HepG2 (cell line): ENCODE data around the gene METTL16. TPM values are rescaled to one million over a fixed set of nuclear protein-coding genes. Genes with fewer than 3 reads are reported as not detected.

Experiments used
- ATAC-seq: fragments of 200-7000 bp; cut with Tn5 transposase; 3 replicates; pipeline ENCODE4 v1.9.1; 2020; ENCODE audit warnings: mild to moderate bottlenecking, moderate library complexity
- BruUV-seq: library from RNA; stranded (reverse); fragments of 400-500 nt; replicated peaks from 2 replicates; lab custom pipeline; 2021; lab: Mats Ljungman, UMichigan
- CTCF ChIA-PET: fragments of 300-600 bp; formaldehyde crosslinking; extraction: SDS; loops from one replicate; lab custom pipeline; 2021; ENCODE audit warnings: low total read pairs, inconsistent platforms, low intra/inter-chr PET ratio; lab: Yijun Ruan, JAX
- POLR2A ChIA-PET: fragments of 350-600 bp; sonication (Branson Sonifier 250); formaldehyde crosslinking; loops from one replicate; lab custom pipeline; 2020; ENCODE audit warnings: antibody characterized with exemption, inconsistent platforms; lab: Yijun Ruan, JAX
- DNase-seq: peaks from one replicate; pipeline ENCODE4 v3.0.0-alpha.2; 2015; ENCODE audit warnings: low spot score
- FAIRE-seq: peaks from 3 replicates; lab custom pipeline; 2011; peaks lifted over from hg19 to GRCh38; lab: Jason Lieb, UNC
- H2AFZ ChIP-seq: one replicate; pipeline ENCODE4 v1.6.1; 2011; ENCODE audit warnings: low read length, inconsistent platforms
- H3K27ac ChIP-seq: fragments of 300-600 bp; 3 replicates; pipeline ENCODE4 v1.8.0; 2011; ENCODE audit warnings: mixed run types, mild to moderate bottlenecking, mixed read lengths, low read length, inconsistent platforms; ENCODE audit not compliant: insufficient read depth; ENCODE audit errors: extremely low read length
- H3K27me3 ChIP-seq, 2 experiments: fragments of 200-600 bp in 1 of 2; 2 replicates in 1 of 2; 3 replicates in 1 of 2; pipeline versions ENCODE4 v1.6.0 to v1.8.0; 2011; ENCODE audit warnings: low read length in 2 of 2, mild to moderate bottlenecking in 2 of 2, moderate library complexity in 2 of 2, inconsistent platforms in 1 of 2; ENCODE audit not compliant: insufficient read depth in 2 of 2, control insufficient read depth in 1 of 2
- H3K36me3 ChIP-seq, 2 experiments: fragments of 200-600 bp in 1 of 2; replicated peaks in 1 of 2; 2 replicates in 1 of 2; 3 replicates in 1 of 2; pipeline versions ENCODE4 v1.5.1 to v1.8.0; 2011; ENCODE audit warnings: low read length in 2 of 2, inconsistent platforms in 1 of 2; ENCODE audit not compliant: insufficient read depth in 2 of 2, control insufficient read depth in 1 of 2
- H3K4me1 ChIP-seq: 2 replicates; pipeline ENCODE4 v1.5.1; 2012; ENCODE audit warnings: low read length, inconsistent platforms; ENCODE audit not compliant: insufficient read depth
- H3K4me2 ChIP-seq: 2 replicates; pipeline ENCODE4 v1.6.0; 2011; ENCODE audit warnings: low read depth, low read length, inconsistent platforms
- H3K4me3 ChIP-seq, 3 experiments: fragments of 200-600 bp in 1 of 3; sonication (generic), shearing (Covaris generic) in 1 of 3; replicated peaks in 1 of 3; 2 replicates each; pipeline ENCODE4 v1.5.1; 2011 to 2016; ENCODE audit warnings: low read length in 3 of 3, inconsistent platforms in 2 of 3, low read depth in 2 of 3, mild to moderate bottlenecking in 2 of 3, control low read depth in 1 of 3, mixed read lengths in 1 of 3; ENCODE audit not compliant: insufficient read depth in 1 of 3
- H3K79me2 ChIP-seq: one replicate; pipeline ENCODE4 v1.6.1; 2011; ENCODE audit warnings: low read length, inconsistent platforms; ENCODE audit not compliant: insufficient read depth
- H3K9ac ChIP-seq: 2 replicates; pipeline ENCODE4 v1.6.0; 2011; ENCODE audit warnings: mild to moderate bottlenecking, low read depth, low read length, inconsistent platforms; ENCODE audit not compliant: insufficient read depth
- H3K9me3 ChIP-seq: 2 replicates; pipeline ENCODE4 v1.5.1; 2012; ENCODE audit warnings: mild to moderate bottlenecking, low read length
- H4K20me1 ChIP-seq: 2 replicates; pipeline ENCODE4 v1.6.0; 2011; ENCODE audit warnings: inconsistent platforms, mild to moderate bottlenecking, low read length, moderate library complexity; ENCODE audit not compliant: insufficient read depth
- ATF5 ChIP-seq: sonication (generic); formaldehyde crosslinking; IDR thresholded peaks from 2 replicates; pipeline ENCODE4 v1.4.0; 2020; ENCODE audit warnings: mild to moderate bottlenecking, low read depth, missing genetic modification reagents
- FOSL2 ChIP-seq: sonication (generic); formaldehyde crosslinking; IDR thresholded peaks from 2 replicates; pipeline ENCODE4 v1.4.0; 2020; ENCODE audit warnings: missing genetic modification reagents
- FOXO1 ChIP-seq: sonication (generic); formaldehyde crosslinking; IDR thresholded peaks from 2 replicates; pipeline ENCODE4 v1.4.0; 2020; ENCODE audit warnings: missing genetic modification reagents
- GABPB1 ChIP-seq: IDR thresholded peaks from 2 replicates; pipeline ENCODE4 v1.6.1; 2016; ENCODE audit warnings: mild to moderate bottlenecking, missing genetic modification reagents, moderate library complexity, missing compliant biosample characterization
- HOXA5 ChIP-seq: sonication (generic); formaldehyde crosslinking; IDR thresholded peaks from 2 replicates; pipeline ENCODE4 v1.4.0; 2020; ENCODE audit warnings: missing genetic modification reagents
- KAT2B ChIP-seq: fragments of 150-350 bp; IDR thresholded peaks from 2 replicates; pipeline ENCODE4 v1.6.1; 2014; ENCODE audit warnings: low read depth, low read length, borderline replicate concordance
- LBX2 ChIP-seq: sonication (generic); formaldehyde crosslinking; IDR thresholded peaks from 2 replicates; pipeline ENCODE4 v1.5.0; 2020; ENCODE audit warnings: missing genetic modification reagents, mild to moderate bottlenecking, borderline replicate concordance
- RFX5 ChIP-seq: IDR thresholded peaks from 2 replicates; pipeline ENCODE4 v1.6.1; 2011; ENCODE audit warnings: low read depth, low read length, improper control_type of control experiment
- TIGD3 ChIP-seq: sonication (generic); formaldehyde crosslinking; IDR thresholded peaks from 2 replicates; pipeline ENCODE4 v1.5.1; 2020; ENCODE audit warnings: mild to moderate bottlenecking, missing genetic modification reagents, borderline replicate concordance
- ZNF24 ChIP-seq: fragments of 450-650 bp; IDR thresholded peaks from 2 replicates; pipeline ENCODE4 v1.6.1; 2017; ENCODE audit warnings: antibody characterized with exemption, mild to moderate bottlenecking
- ZNF263 ChIP-seq: sonication (generic); formaldehyde crosslinking; IDR thresholded peaks from 2 replicates; pipeline ENCODE4 v1.4.0; 2020; ENCODE audit warnings: missing genetic modification reagents
- ZNF839 ChIP-seq: sonication (generic); formaldehyde crosslinking; IDR thresholded peaks from 2 replicates; pipeline ENCODE4 v1.4.0; 2020; ENCODE audit warnings: missing genetic modification reagents, mild to moderate bottlenecking, borderline replicate concordance
- ZNF878 ChIP-seq: sonication (generic); formaldehyde crosslinking; IDR thresholded peaks from 2 replicates; pipeline ENCODE4 v1.8.1; 2023; ENCODE audit warnings: mild to moderate bottlenecking, missing genetic modification reagents, moderate library complexity
- WGBS: methylation state at CpG from one replicate; pipeline ENCODE4 v1.1.6; 2017; ENCODE audit warnings: low lambda C conversion rate; 5-methylcytosine and 5-hydroxymethylcytosine counted together
- in situ Hi-C: cut with HindIII; loops from 2 replicates; pipeline ENCODE4 v1.10.0; 2017; ENCODE audit warnings: low pct_unique_long_range_greater_than_20kb; ENCODE audit not compliant: extremely low pct_ligation_motif_present
- intact Hi-C: fragments of 100-400 bp; cut with micrococcal nuclease; formaldehyde crosslinking; loops from one replicate; pipeline ENCODE4 v1.10.0; 2022; ENCODE audit not compliant: unreplicated experiment
- polyA plus RNA-seq, 8 experiments: library from polyadenylated mRNA; depleted of rRNA in 3 of 8; stranded (reverse) in 7 of 8; unstranded in 1 of 8; fragments of >200 nt; fragmentation: Illumina TruSeq in 4 of 8; extraction: Trizol in 4 of 8; gene quantifications; 2 replicates each; pipeline versions ENCODE4 v1.2.1 to v1.2.3, GENCODE V29; 2011 to 2016; ENCODE audit warnings: low read depth in 4 of 8, missing spikeins in 1 of 8, mixed read lengths in 1 of 8; ENCODE audit not compliant: insufficient read depth in 1 of 8
- total RNA-seq, 5 experiments: library from RNA; depleted of rRNA; stranded (reverse); fragments of >200 nt; fragmentation: Illumina TruSeq; extraction: Trizol; gene quantifications; 2 replicates each; pipeline ENCODE4 v1.2.3, GENCODE V29; 2016; ENCODE audit warnings: low read depth in 1 of 5

The METTL16 gene
- total and polyA plus RNA-seq, 2 of the 13 experiments (the other 11 are each of a cell fraction or from before 2014, with no cell fraction given), result 11.6 to 18.5 TPM

- no peak for TF ChIP-seq ZNF878 (CRISPR knock-in tag)
- no peak for TF ChIP-seq ZNF839 (CRISPR knock-in tag)
- TF ChIP-seq RFX5, result no peak
- TF ChIP-seq, all 625 proteins: peak for 0
Observed at GRCh38 chr17:2435181-2435741, 76.4 kb downstream of the METTL16 start (continued).

- TF ChIP-seq ZNF263 (CRISPR knock-in tag), result no peak
- no peak for TF ChIP-seq HOXA5
- no peak for TF ChIP-seq ATF5 (CRISPR knock-in tag)
- TF ChIP-seq FOXO1 (CRISPR knock-in tag), result no peak
- no peak for TF ChIP-seq ZNF24
- TF ChIP-seq KAT2B, result no peak
- no peak for TF ChIP-seq TIGD3 (CRISPR knock-in tag)
- no peak for TF ChIP-seq FOSL2 (CRISPR knock-in tag)
- TF ChIP-seq LBX2 (CRISPR knock-in tag), result no peak
- TF ChIP-seq GABPB1, result no peak
- Histone ChIP-seq H3K4me1 (no peaks in the 10 kb centered on the region), H3K9ac (no peak overlapping the region), H3K4me2 (no peak overlapping the region), H3K79me2 (no peaks in the 10 kb centered on the region), H3K36me3 (peaks cover 16 to 47% of the 10 kb centered on the region in 2 experiments), H3K27me3 (no peaks in the 10 kb centered on the region), H3K4me3 (no peak overlapping the region), H4K20me1 (no peaks in the 10 kb centered on the region), H2AFZ (no peak overlapping the region), H3K9me3 (no peaks in the 10 kb centered on the region), H3K27ac (no peak overlapping the region)
- ChIA-PET CTCF (no interaction called here), POLR2A (no interaction called here)
- intact Hi-C loops, result no loop called here
- WGBS, result 94% methylated on average over 11 of the region's 11 CpGs
- no TSS peak for BruUV-seq
- in situ Hi-C loops, result no loop called here
- DNase-seq (no peak), ATAC-seq (no peak), FAIRE-seq (no peak)
Observed at GRCh38 chr17:2433696-2434095, 78.0 kb downstream of the METTL16 start.
